Upper lobe of left lung (tissue), 6 donors: ENCODE data around the gene MYO18A. TPM values are rescaled to one million over a fixed set of nuclear protein-coding genes. Genes with fewer than 3 reads are reported as not detected.

ENCODE experiments used
- ATAC-seq, 2 donors: fragments of 200-7000 bp; cut with Tn5 transposase; one replicate each; pipeline ENCODE4 v1.9.1; 2022; ENCODE audit warnings: mild to moderate bottlenecking in 2 of 2, moderate library complexity in 2 of 2; ENCODE audit not compliant: low FRiP score in 2 of 2
- DNase-seq, 2 donors: peaks; one replicate each; pipeline ENCODE4 v3.0.0-alpha.2; 2019 to 2020
- H3K27ac ChIP-seq, 4 donors: fragments of 200-600 bp; sonication (generic); one replicate each; pipeline ENCODE4 v1.5.1; 2016 to 2019
- H3K27me3 ChIP-seq, 4 donors: fragments of 200-600 bp; sonication (generic); one replicate each; pipeline ENCODE4 v1.5.1; 2017 to 2019
- H3K36me3 ChIP-seq, 4 donors: fragments of 200-600 bp; sonication (generic); one replicate each; pipeline ENCODE4 v1.5.1; 2016 to 2019
- H3K4me1 ChIP-seq, 4 donors: fragments of 200-600 bp; sonication (generic); one replicate each; pipeline ENCODE4 v1.5.1; 2018 to 2019
- H3K4me3 ChIP-seq, 4 donors: fragments of 200-600 bp; sonication (generic); one replicate each; pipeline ENCODE4 v1.5.1; 2017 to 2019; ENCODE audit warnings: mild to moderate bottlenecking in 2 of 4, moderate library complexity in 1 of 4
- H3K9me3 ChIP-seq, 4 donors: fragments of 200-600 bp; sonication (generic); one replicate each; pipeline ENCODE4 v1.5.1; 2018 to 2019
- CTCF ChIP-seq, 6 experiments: fragments of 450-650 bp in 4 of 6; fragments of 200-600 bp in 2 of 6; sonication (generic) in 2 of 6; IDR thresholded peaks; one replicate each; pipeline ENCODE4 v1.5.1; 2016 to 2019; ENCODE audit warnings: antibody characterized with exemption in 6 of 6
- EP300 ChIP-seq, 4 donors: sonication (generic); formaldehyde crosslinking; IDR thresholded peaks; one replicate each; pipeline ENCODE4 v1.5.1; 2017; ENCODE audit warnings: antibody characterized with exemption in 4 of 4, control low read depth in 2 of 4
- POLR2A ChIP-seq, 4 donors: fragments of 450-650 bp; IDR thresholded peaks; one replicate each; pipeline ENCODE4 v1.5.1; 2016 to 2017; ENCODE audit warnings: antibody characterized with exemption in 4 of 4, mild to moderate bottlenecking in 2 of 4
- POLR2AphosphoS5 ChIP-seq, 2 donors: sonication (generic); formaldehyde crosslinking; IDR thresholded peaks; one replicate each; pipeline ENCODE4 v1.5.1; 2017; ENCODE audit warnings: antibody characterized with exemption in 2 of 2
- WGBS, 2 donors: methylation state at CpG; one replicate each; pipeline ENCODE4 v1.1.5; 2017 to 2018; 5-methylcytosine and 5-hydroxymethylcytosine counted together
- total RNA-seq, 6 donors: library from RNA; depleted of rRNA in 4 of 6; stranded (reverse); fragments of >200 nt in 4 of 6; gene quantifications; one replicate each; pipeline versions ENCODE4 v1.1.0 to v1.2.1, GENCODE V29; 2016 to 2021
- donor health status: DM: no; HTN: no; CAD: no; lungs with moderate emphysema.
- donor health status: DM: no; HTN: yes; CAD: no; lungs with severe emphysema.

The MYO18A gene
- total RNA-seq, 6 donors from 2014 or later, result 37.4 to 214 (median 67.4) TPM

- TF ChIP-seq POLR2A (IDR thresholded peaks at IDR 0.05), result no peak
- no peak for TF ChIP-seq POLR2AphosphoS5 (IDR thresholded peaks at IDR 0.05)
- TF ChIP-seq EP300 (IDR thresholded peaks at IDR 0.05), result no peak
- no peak for TF ChIP-seq CTCF (IDR thresholded peaks at IDR 0.05)
- WGBS, 2 donors, result 75 to 78% methylated on average over 10 of the region's 10 CpGs
- Histone ChIP-seq H3K4me1 (peaks cover 0 to 2% (median 0%) of the 10 kb centered on the region in 4 donors), H3K9me3 (no peaks in the 10 kb centered on the region), H3K36me3 (peaks cover 0 to under 1% (median 0%) of the 10 kb centered on the region in 4 donors), H3K4me3 (no peak overlapping the region), H3K27me3 (no peaks in the 10 kb centered on the region), H3K27ac (no peak overlapping the region)
- peak in 1 of 2 donors; percentile 38 for ATAC-seq
- DNase-seq, result no peak
Observed at GRCh38 chr17:29068818-29069217, 111.4 kb downstream of the MYO18A start.

- Histone ChIP-seq H3K4me3 (no peak overlapping the region), H3K9me3 (no peaks in the 10 kb centered on the region), H3K27ac (no peak overlapping the region), H3K36me3 (no peaks in the 10 kb centered on the region), H3K27me3 (no peaks in the 10 kb centered on the region), H3K4me1 (peaks cover 0 to 2% (median 0%) of the 10 kb centered on the region in 4 donors)
- DNase-seq (no peak), ATAC-seq (no peak)
- 68 to 76% methylated on average over 7 of the region's 7 CpGs for WGBS, 2 donors
- TF ChIP-seq EP300 (IDR thresholded peaks at IDR 0.05) (no peak), POLR2A (IDR thresholded peaks at IDR 0.05) (no peak), CTCF (IDR thresholded peaks at IDR 0.05) (no peak), POLR2AphosphoS5 (IDR thresholded peaks at IDR 0.05) (no peak)
Observed at GRCh38 chr17:29066606-29067005, 113.6 kb downstream of the MYO18A start.

GRCh38 chr17:29066047-29066446 lies 114.2 kb downstream of the MYO18A start:
- WGBS, 2 donors, result 89 to 96% methylated on average over 7 of the region's 7 CpGs
- no peak for ATAC-seq
- no peak for DNase-seq
- no peak for TF ChIP-seq POLR2AphosphoS5 (IDR thresholded peaks at IDR 0.05)
- no peak for TF ChIP-seq CTCF (IDR thresholded peaks at IDR 0.05)
- no peak for TF ChIP-seq EP300 (IDR thresholded peaks at IDR 0.05)
- TF ChIP-seq POLR2A (IDR thresholded peaks at IDR 0.05), result no peak
- H3K9me3 ChIP-seq, result no peaks in the 10 kb centered on the region
- no peaks in the 10 kb centered on the region for H3K36me3 ChIP-seq
- no peak overlapping the region for H3K27ac ChIP-seq
- no peaks in the 10 kb centered on the region for H3K27me3 ChIP-seq
- H3K4me3 ChIP-seq, result no peak overlapping the region
- peaks cover 0 to 2% (median 0%) of the 10 kb centered on the region in 4 donors for H3K4me1 ChIP-seq

- Histone ChIP-seq H3K27ac (no peak overlapping the region), H3K4me1 (no peaks in the 10 kb centered on the region), H3K36me3 (no peaks in the 10 kb centered on the region), H3K27me3 (no peaks in the 10 kb centered on the region), H3K4me3 (no peak overlapping the region), H3K9me3 (no peaks in the 10 kb centered on the region)
- WGBS, 2 donors, result 68 to 76% methylated on average over 7 of the region's 7 CpGs
- ATAC-seq (no peak), DNase-seq (no peak)
- no peak for TF ChIP-seq CTCF (IDR thresholded peaks at IDR 0.05)
- TF ChIP-seq POLR2AphosphoS5 (IDR thresholded peaks at IDR 0.05), result no peak
- no peak for TF ChIP-seq POLR2A (IDR thresholded peaks at IDR 0.05)
- no peak for TF ChIP-seq EP300 (IDR thresholded peaks at IDR 0.05)
Observed at GRCh38 chr17:29063992-29064391, 116.2 kb downstream of the MYO18A start.

GRCh38 chr17:29062215-29062614 lies 118.0 kb downstream of the MYO18A start:
- DNase-seq (no peak), ATAC-seq (no peak)
- no peak for TF ChIP-seq EP300 (IDR thresholded peaks at IDR 0.05)
- TF ChIP-seq POLR2A (IDR thresholded peaks at IDR 0.05), result no peak
- no peak for TF ChIP-seq CTCF (IDR thresholded peaks at IDR 0.05)
- TF ChIP-seq POLR2AphosphoS5 (IDR thresholded peaks at IDR 0.05), result no peak
- 86 to 95% methylated on average over 9 of the region's 9 CpGs for WGBS, 2 donors
- H3K4me3 ChIP-seq, result no peak overlapping the region
- no peaks in the 10 kb centered on the region for H3K36me3 ChIP-seq
- H3K9me3 ChIP-seq, result no peaks in the 10 kb centered on the region
- no peaks in the 10 kb centered on the region for H3K27me3 ChIP-seq
- no peak overlapping the region for H3K27ac ChIP-seq
- no peaks in the 10 kb centered on the region for H3K4me1 ChIP-seq
